SK-MEL-5 (cell line): ENCODE results near the gene ATP6V1F. TPM values are rescaled to one million over a fixed set of nuclear protein-coding genes. Genes with fewer than 3 reads are reported as not detected.

Source experiments
- total RNA-seq: library from RNA; depleted of rRNA; stranded (reverse); fragments of >200 nt; shearing (Covaris generic); gene quantifications from 2 replicates; pipeline ENCODE4 v1.2.3, GENCODE V29; 2014; rRNA removed

The ATP6V1F gene
- total RNA-seq, 1 experiment from 2014 or later: 318 TPM

Other genes with a start within 250 kb of the ATP6V1F start
- gene GARIN1A, start 190.6 kb upstream of the ATP6V1F start, total RNA-seq: 0.21 and 0.82 TPM in 2 replicates
- 707 and 727 TPM in 2 replicates for gene CALU, start 123.5 kb upstream of the ATP6V1F start, total RNA-seq
- gene OPN1SW, start 87.1 kb upstream of the ATP6V1F start, total RNA-seq: not detected in 2 replicates
- 13.6 and 14.2 TPM in 2 replicates for gene CCDC136, start 70.9 kb upstream of the ATP6V1F start, total RNA-seq
- 0.05 and 0.11 TPM in 2 replicates for gene FLNC, start 32.5 kb upstream of the ATP6V1F start, total RNA-seq
- 0.03 and 0.13 TPM in 2 replicates for gene KCP, start 47.9 kb downstream of the ATP6V1F start, total RNA-seq
- 6.3 and 6.9 TPM in 2 replicates for gene IRF5, start 75.1 kb downstream of the ATP6V1F start, total RNA-seq
- 77.4 and 79.9 TPM in 2 replicates for gene TNPO3, start 192.3 kb downstream of the ATP6V1F start, total RNA-seq